HEK293T (cell line): ENCODE measurements around the gene PPP1R37.

ENCODE experiments used
- ARNT ChIP-seq: fragments of 450-650 bp; IDR thresholded peaks from 2 replicates; pipeline ENCODE4 v1.6.1; 2017; ENCODE audit warnings: mild to moderate bottlenecking
- CTBP1 ChIP-seq: fragments of 450-650 bp; IDR thresholded peaks from 2 replicates; pipeline ENCODE4 v1.6.1; 2016; ENCODE audit warnings: borderline replicate concordance
- ELF4 ChIP-seq: fragments of 450-650 bp; IDR thresholded peaks from 2 replicates; pipeline ENCODE4 v1.6.1; 2017; ENCODE audit warnings: antibody characterized with exemption
- FOXA1 ChIP-seq: fragments of 450-650 bp; IDR thresholded peaks from 2 replicates; pipeline ENCODE4 v1.6.1; 2016; ENCODE audit warnings: mild to moderate bottlenecking
- FOXK2 ChIP-seq: fragments of 450-650 bp; IDR thresholded peaks from 2 replicates; pipeline ENCODE4 v1.6.1; 2016; ENCODE audit warnings: mild to moderate bottlenecking
- L3MBTL2 ChIP-seq: fragments of 450-650 bp; conservative IDR thresholded peaks from 2 replicates; pipeline ENCODE4 v1.6.1; 2016; ENCODE audit warnings: mild to moderate bottlenecking
- SUZ12 ChIP-seq: fragments of 450-650 bp; IDR thresholded peaks from 2 replicates; pipeline ENCODE4 v1.6.1; 2016; ENCODE audit warnings: mild to moderate bottlenecking

DNA sequence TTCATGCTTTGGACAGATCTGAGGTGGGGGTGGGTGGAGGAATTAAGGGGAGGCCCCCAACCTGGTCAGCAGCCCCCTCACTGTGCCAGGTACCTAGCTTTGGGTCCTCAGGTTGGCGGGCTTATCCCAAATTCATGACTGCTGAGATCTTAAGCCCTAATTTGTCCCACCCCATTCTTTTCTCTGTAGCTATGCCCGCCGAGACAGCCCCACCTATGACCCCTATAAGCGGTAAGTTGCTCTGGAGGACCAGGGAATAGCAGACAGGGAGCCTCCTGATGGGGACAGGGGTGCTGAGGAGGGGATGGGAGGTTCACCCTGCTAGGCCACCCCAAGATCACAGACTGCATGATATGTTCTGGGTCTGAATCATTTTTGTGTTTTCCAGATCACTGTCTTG is 31.0 kb upstream of the PPP1R37 start:
- no peak for TF ChIP-seq L3MBTL2
- TF ChIP-seq SUZ12 = no peak
- TF ChIP-seq FOXK2 = no peak
- TF ChIP-seq ARNT = no peak
- no peak for TF ChIP-seq ELF4
- no peak for TF ChIP-seq CTBP1
- no peak for TF ChIP-seq FOXA1
